Neural progenitor cell (in vitro differentiated cells): Measurements from ENCODE around the gene EOLA1.

Source experiments
- CTCF ChIP-seq: fragments of 200-600 bp; sonication (generic); IDR thresholded peaks from 2 replicates; pipeline ENCODE4 v1.5.1; 2017; ENCODE audit warnings: antibody characterized with exemption, mild to moderate bottlenecking
- EZH2 ChIP-seq: fragments of 200-600 bp; sonication (generic); IDR thresholded peaks from 2 replicates; pipeline ENCODE4 v1.6.1; 2017; ENCODE audit warnings: antibody characterized with exemption, mild to moderate bottlenecking, moderate library complexity
- EZH2phosphoT487 ChIP-seq: fragments of 200-600 bp; sonication (generic); IDR thresholded peaks from 2 replicates; pipeline ENCODE4 v1.6.1; 2017; ENCODE audit warnings: antibody characterized with exemption

DNA sequence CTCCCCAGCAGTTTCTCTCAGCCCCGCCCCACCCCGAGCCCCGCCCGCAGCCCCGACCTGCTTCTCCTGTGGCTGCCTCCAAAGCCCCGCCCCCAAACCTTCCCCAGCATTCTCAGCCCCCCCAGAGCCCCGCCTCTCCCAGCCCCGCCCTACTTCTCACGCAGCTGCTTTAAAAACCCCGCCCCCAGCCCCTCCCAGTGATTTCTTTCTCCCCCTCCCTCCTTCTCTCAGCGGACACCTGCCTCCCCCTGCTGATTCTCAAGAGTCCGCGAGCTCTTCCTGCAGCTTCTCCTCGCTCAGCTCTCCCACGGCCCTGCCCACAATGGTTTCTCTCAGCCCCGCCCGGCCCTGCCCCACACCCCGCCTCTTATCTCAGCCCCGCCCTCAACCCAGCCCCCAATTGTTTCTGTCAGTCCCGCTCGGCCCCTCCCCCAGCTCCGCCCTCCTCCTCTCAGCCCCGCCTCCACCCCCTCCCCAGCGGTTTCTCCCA, 636 bp upstream of the EOLA1 start:
- no peak for TF ChIP-seq CTCF
- TF ChIP-seq EZH2phosphoT487, result no peak
- no peak for TF ChIP-seq EZH2
